GM21447 (cell line): ENCODE measurements around the gene DNAH7.
"Not testable (repeated sequence)": the region's sequence is repeated elsewhere in the genome, so short reads cannot be mapped to it uniquely, and the experiment has no call there.

ENCODE experiments used
- ATAC-seq: cut with Tn5 transposase; IDR thresholded peaks from one replicate; pipeline ENCODE4 v1.9.1; 2021; ENCODE audit not compliant: unreplicated experiment

Gene DNAH7

DNA sequence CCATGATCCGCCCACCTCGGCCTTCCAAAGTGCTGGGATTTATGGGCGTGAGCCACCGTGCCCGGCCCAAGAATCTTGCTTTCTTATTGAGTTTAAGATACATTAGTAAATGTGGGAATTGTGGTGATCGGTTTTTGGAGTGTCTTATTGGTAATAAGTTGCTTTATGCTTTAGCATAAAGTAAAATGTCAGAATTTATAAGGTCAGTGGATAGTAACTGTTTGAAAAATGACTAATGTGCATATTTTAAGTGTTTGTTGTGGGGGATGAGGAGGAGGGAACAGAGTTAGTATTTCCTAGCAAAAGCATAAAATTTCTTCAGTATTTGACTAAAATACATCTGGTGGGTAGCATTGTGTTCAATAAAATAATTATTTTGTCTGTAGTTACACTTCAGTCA lies 334.2 kb downstream of the DNAH7 start:
- ATAC-seq, result no peak

DNA sequence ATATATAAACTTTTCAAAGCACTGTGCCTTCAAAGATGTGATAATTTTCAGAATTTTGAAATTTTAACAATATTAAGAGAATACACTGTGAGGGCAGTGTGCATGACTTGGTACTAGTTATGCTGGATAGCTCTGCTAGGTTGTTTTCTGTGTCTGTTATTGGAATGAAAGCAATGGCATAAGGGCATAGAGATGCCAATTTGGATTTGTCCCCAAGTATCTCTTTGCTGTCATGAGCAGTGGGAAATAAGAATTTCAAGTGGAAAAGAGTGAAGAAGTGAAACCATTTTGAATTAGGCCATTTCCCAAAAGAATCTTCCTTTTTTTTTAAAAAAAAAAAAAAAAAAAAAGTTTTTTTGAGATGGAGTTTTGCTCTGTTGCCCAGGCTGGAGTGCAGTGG lies 334.8 kb downstream of the DNAH7 start:
- ATAC-seq, result no peak

DNA sequence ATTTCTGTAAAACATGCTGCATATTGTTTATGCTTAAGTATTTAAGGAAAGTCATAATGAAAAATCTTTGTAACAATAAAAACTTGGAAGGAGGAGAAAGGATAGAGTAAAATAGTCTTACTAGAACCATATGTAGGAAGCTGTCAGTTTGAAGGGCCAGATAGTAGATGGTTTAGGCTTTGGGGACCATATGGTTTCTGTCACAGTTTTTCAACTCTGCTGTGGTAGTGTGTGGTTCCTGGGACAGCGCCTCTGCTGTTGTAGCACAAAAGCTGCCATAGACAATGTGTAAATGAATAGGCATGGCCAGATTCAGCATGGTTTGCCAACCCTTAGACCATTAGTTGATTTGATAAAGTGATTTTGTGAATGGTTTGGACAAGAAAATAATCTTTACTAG lies 336.1 kb downstream of the DNAH7 start:
- ATAC-seq, result no peak

DNA sequence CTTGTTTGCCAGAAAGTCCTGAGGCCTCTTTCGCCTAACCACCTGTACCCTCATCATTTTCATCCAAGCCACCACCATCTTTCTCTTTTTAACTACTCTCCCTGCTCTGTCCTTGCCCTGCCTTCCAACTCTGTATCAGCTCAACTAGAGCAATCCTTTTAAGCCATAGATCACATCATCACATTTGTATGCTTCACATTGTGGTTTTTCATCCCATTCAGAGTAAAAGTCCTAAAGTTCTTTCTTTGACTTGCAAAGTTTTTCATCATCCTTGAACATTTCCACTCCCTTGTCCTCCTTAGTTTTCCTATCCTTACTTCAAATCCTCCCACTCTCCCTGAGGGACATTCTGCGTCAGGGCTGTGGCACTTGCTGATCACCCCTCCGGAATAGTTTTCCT lies 337.7 kb downstream of the DNAH7 start:
- ATAC-seq, result no peak

DNA sequence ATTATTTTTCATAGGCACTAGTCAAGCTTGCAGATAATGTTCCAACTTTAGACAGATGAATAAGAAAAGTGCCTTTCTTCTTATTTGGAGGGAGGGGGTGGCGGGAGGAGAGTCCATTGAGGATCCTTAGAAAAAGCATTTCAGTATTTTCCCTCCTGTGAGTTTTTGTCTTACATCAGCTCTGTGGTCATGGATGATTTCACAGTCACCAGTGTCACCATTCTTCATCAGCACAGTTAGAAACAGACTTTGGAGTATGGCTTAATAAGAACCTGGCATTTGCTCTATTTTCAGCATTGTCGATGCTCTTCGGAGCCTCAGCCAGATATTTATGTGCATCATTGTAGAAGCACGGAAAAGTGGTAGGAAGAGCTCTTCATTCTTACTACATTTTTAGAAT lies 341.5 kb downstream of the DNAH7 start:
- no peak for ATAC-seq

GRCh38 chr2:195722075-195722474 lies 346.6 kb downstream of the DNAH7 start:
- ATAC-seq, result no peak

GRCh38 chr2:195721042-195721441 lies 347.6 kb downstream of the DNAH7 start:
- ATAC-seq, result no peak

DNA sequence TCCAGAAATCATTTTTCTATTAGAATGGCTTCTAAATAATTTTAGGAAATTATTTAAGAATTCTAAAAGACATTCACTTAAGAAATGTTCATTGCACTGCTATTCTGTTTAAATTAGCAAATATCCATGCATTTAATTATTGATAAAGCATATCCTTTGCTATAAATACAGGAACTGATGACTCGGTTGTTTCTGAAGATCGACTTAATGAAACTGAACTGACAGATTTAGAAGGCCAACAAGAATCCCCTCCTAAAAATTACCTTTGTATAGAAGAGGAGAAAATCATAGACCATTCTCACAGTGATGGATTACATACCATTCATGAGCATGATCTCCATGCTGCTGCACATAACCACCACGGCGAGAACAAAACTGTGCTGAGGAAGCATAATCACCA lies 352.2 kb downstream of the DNAH7 start:
- no peak for ATAC-seq

GRCh38 chr2:195711478-195711877 lies 357.2 kb downstream of the DNAH7 start:
- peak; percentile 80 for ATAC-seq

- ATAC-seq, result no peak
These were observed 358.5 kb downstream of the DNAH7 start for GRCh38 chr2:195709901-195710806.

DNA sequence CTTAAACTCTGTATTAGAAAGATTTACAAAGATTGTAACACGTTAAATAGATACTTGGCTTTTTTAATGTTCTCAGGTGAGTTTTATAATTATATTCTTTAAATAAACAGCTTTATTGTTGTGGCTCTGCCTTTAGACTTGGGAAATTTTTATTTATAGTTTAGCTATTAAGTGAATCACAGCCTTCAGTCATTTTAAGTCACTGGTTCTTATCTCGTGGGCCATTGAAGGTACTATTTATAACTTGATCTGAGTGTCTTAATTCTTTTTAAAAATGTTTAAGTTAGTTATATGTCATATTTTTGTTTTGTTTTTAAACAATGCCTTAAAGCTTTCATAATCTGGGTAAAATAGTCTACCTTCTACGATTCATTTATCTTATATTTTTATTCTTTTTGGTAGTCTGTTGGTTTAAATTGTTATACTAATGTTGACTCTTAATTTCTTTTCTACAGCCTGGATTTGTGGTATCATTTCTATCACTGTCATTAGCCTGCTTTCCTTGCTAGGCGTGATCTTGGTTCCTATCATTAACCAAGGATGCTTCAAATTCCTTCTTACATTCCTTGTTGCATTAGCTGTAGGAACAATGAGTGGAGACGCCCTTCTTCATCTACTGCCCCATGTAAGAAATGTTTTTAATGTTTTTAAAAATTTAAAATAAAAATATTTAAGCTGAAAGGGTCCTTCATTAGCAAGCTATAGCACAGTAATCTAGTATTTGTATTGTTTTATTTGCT lies 362.3 kb downstream of the DNAH7 start:
- no peak for ATAC-seq

DNA sequence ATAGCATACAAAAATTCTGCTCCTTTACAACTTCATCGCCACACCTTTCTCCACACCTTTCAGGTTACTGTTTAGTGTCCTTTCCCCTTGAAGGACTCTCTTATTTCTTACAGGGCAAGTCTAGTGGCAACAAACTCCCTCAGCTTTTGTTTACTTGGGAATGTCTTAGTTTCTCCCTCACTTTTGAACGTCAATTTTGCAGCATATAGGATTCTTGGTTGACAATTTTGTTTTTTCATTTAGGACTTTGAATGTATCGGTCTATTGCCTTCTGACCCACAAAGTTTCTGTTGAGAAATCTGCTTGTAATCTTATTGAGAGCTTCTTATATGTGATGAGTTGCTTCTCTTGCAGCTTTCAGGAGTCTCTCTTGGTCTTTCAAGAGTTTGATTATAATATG lies 368.2 kb downstream of the DNAH7 start:
- no peak for ATAC-seq

- no peak for ATAC-seq
These were observed 370.9 kb downstream of the DNAH7 start for GRCh38 chr2:195697681-195698220.

- no peak for ATAC-seq
These were observed 372.6 kb downstream of the DNAH7 start for GRCh38 chr2:195696012-195696411.

- no peak for ATAC-seq
These were observed 373.5 kb downstream of the DNAH7 start for GRCh38 chr2:195695002-195695631.

DNA sequence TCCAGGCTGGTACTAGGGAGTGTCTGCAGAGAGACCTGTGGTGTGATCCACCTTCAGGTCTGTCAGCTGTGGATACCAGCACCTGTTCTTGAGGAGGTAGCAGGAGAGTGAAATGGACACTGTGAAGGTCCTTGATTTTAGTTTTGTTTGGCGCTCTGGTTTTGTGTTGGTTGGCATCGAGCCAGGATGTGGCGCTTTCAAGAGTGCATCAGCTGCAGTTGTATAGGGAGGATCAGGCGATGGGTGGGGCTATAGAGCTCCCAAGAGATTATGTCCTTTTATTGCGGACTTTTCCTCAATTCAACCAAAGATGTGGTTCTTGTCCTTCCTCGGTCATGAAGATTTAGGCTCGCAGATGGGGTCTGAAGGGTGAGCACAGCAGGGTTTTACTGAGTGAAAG lies 374.1 kb downstream of the DNAH7 start:
- no peak for ATAC-seq

DNA sequence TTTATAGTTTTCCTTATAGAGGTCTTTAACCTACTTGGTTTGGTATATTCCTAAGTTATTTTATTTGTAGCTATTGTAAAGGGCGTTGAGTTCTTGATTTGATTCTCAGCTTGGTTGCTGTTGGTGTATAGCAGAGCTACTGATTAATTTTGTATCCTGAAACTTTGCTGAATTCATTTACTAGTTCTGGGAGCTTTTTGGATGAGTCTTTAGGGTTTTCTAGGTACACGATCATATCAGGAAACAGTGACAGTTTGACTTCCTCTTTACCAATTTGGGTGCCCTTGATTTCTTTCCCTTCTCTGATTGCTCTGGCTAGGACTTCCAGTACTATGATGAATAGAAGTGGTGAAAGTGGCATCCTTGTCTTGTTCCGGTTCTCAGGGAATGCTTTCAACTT lies 376.1 kb downstream of the DNAH7 start:
- ATAC-seq, result not testable (repeated sequence)
